ENCODE data around the gene NCK2. TPM values are rescaled to one million over a fixed set of nuclear protein-coding genes. Genes with fewer than 3 reads are reported as not detected.

The NCK2 gene
- polyA plus RNA-seq, 3 donors from 2014 or later = 10.7 to 22.1 (median 16.2) TPM

DNA sequence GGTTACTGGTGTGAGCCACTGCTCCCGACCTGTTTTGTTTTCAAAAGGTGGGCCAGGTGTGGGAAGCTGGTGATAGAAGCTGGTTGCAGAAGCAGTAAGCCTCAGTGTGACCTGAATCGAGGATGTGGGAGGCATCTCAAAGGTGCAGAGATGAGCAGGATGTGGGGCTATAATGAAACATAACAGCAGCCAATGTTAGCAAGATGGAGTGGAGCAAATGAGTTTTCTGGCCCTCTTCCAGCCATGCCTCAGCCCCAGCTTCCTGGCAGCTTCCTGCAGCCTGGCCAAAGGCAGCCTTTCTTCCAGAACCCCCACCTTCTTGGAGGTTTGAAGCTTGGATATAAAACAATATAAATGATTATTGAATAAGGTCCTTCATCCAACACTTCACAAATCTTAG is 184.8 kb downstream of the NCK2 start:
- peak in 1 of 3 donors; percentile 6 for DNase-seq
- Mint-ChIP-seq H3K4me1 (peaks cover 28 to 35% of the 10 kb centered on the region in 2 donors), H3K4me3 (no peak overlapping the region), H3K9me3 (no peaks in the 10 kb centered on the region), H3K27ac (peak overlapping the region in 4 of 6 donors; percentile 35 to 60 (median 50)), H3K36me3 (no peaks in the 10 kb centered on the region), H3K27me3 (ENCODE audit: low read depth in 3 of 3) (peaks cover 0 to 3% (median 2%) of the 10 kb centered on the region in 3 donors)

DNA sequence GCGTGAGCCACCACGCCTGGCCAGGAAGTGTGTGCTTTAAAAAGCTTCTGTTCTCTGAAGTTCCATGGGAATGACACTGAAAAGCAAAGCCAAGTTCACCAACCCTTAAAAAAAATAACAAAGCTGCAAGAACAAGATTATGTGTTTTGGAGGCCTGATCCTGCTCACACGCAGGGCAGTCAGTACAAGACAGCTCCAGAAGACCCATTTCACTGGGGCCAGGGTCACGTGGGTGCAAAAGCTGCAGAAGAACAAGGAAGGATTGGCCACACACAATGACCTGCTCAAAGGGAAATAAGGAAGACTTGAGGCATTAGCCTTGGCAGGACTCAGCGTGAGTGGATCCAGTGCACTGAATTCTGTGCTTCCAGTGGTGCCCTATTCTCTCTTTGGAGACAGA is 187.9 kb downstream of the NCK2 start:
- H3K27ac Mint-ChIP-seq = no peak overlapping the region
- H3K9me3 Mint-ChIP-seq = no peaks in the 10 kb centered on the region
- DNase-seq = no peak
- H3K36me3 Mint-ChIP-seq = no peaks in the 10 kb centered on the region
- H3K27me3 Mint-ChIP-seq (ENCODE audit: low read depth in 3 of 3) = peaks cover 0 to 3% (median 2%) of the 10 kb centered on the region in 3 donors
- H3K4me3 Mint-ChIP-seq = no peak overlapping the region
- H3K4me1 Mint-ChIP-seq = peaks cover 21 to 24% of the 10 kb centered on the region in 2 donors

GRCh38 chr2:105933906-105934305 is 189.2 kb downstream of the NCK2 start:
- no peaks in the 10 kb centered on the region for H3K9me3 Mint-ChIP-seq
- peaks cover 0 to 3% (median 2%) of the 10 kb centered on the region in 3 donors for H3K27me3 Mint-ChIP-seq (ENCODE audit: low read depth in 3 of 3)

DNA sequence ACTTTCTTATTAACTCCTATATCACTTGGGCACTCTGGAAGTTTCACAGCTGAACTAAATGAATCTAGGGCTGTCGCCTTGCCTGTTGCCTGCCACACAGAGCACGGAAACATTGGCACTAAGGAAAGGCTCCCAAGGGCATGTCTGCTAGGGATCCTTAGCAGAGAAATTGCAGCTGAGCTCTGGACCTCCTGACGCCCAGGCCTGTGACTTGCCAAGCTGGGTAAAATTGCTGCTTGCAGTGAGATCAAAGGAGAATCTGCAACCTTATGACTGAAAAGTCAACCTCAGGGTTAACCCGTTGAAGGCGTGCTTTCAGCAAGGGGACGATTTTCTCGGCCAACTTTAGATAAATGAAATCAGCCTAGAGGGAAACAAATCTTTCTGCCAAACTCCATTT is 189.8 kb downstream of the NCK2 start:
- H3K4me3 Mint-ChIP-seq = no peak overlapping the region

More at GRCh38 chr2:105933906-105934305, 189.2 kb downstream of the NCK2 start:
- no peak for DNase-seq
- H3K4me1 Mint-ChIP-seq = peaks cover 11 to 12% of the 10 kb centered on the region in 2 donors
- no peak overlapping the region for H3K4me3 Mint-ChIP-seq
- H3K27ac Mint-ChIP-seq = no peak overlapping the region
- peaks cover 0 to 3% (median 0%) of the 10 kb centered on the region in 3 donors for H3K36me3 Mint-ChIP-seq

DNA sequence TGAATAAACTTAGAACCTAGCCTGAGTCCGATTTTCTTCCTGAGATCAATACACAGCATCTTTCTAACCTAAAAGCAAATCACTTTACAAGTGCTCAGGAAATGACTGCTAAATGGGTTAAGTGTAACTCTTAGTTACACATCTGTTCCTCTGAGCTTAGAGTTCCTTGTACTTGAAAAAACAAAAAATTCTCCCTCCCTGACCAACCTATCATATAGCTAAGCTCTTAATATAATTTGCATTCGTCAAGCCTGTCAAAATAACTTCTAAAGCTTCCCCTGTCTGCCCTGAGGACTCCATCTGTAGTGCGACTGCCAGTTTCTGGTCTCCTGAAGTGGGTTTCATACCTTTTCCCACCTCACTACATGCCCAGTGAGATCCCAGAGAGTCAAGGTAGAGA is 190.4 kb downstream of the NCK2 start:
- H3K27ac Mint-ChIP-seq = no peak overlapping the region
- no peak overlapping the region for H3K4me3 Mint-ChIP-seq
- peaks cover 0 to 3% (median 0%) of the 10 kb centered on the region in 3 donors for H3K36me3 Mint-ChIP-seq
- peaks cover 0 to 4% (median 0%) of the 10 kb centered on the region in 6 donors for H3K9me3 Mint-ChIP-seq
- no peak for DNase-seq
- peaks cover 2% of the 10 kb centered on the region in 2 donors for H3K4me1 Mint-ChIP-seq
- peaks cover 0 to 2% (median under 1%) of the 10 kb centered on the region in 3 donors for H3K27me3 Mint-ChIP-seq (ENCODE audit: low read depth in 3 of 3)

More for the DNA sequence above, 189.8 kb downstream of the NCK2 start:
- no peak for DNase-seq
- no peak overlapping the region for H3K27ac Mint-ChIP-seq
- H3K27me3 Mint-ChIP-seq (ENCODE audit: low read depth in 3 of 3) = peaks cover 0 to 3% (median 2%) of the 10 kb centered on the region in 3 donors
- H3K9me3 Mint-ChIP-seq = peaks cover 0 to 3% (median 0%) of the 10 kb centered on the region in 6 donors
- H3K4me1 Mint-ChIP-seq = peaks cover 8% of the 10 kb centered on the region in 2 donors
- H3K36me3 Mint-ChIP-seq = peaks cover 0 to 3% (median 0%) of the 10 kb centered on the region in 3 donors

DNA sequence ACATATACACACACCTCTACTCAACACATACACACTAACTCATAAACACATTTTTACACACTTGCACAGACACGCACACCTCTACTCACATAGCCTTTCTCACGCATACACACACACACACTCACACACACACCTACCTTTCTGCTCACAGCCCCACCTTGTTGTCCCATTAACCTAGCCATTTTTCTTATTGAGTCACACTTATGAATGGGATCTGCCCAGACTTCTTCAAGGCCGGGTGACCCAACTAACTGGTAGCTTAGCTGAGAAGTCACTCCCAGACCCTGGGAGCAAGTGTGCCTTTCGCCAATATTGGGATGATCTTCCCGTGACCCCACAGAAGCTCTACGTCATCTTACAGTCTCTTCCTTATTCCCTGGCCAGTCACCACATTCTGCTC is 192.2 kb downstream of the NCK2 start:
- Mint-ChIP-seq H3K4me3 (no peak overlapping the region), H3K9me3 (peaks cover 0 to 4% (median 0%) of the 10 kb centered on the region in 6 donors), H3K36me3 (peaks cover 0 to 3% (median 0%) of the 10 kb centered on the region in 3 donors), H3K4me1 (no peaks in the 10 kb centered on the region), H3K27me3 (ENCODE audit: low read depth in 3 of 3) (peaks cover 0 to 2% (median 0%) of the 10 kb centered on the region in 3 donors), H3K27ac (no peak overlapping the region)
- DNase-seq = no peak

DNA sequence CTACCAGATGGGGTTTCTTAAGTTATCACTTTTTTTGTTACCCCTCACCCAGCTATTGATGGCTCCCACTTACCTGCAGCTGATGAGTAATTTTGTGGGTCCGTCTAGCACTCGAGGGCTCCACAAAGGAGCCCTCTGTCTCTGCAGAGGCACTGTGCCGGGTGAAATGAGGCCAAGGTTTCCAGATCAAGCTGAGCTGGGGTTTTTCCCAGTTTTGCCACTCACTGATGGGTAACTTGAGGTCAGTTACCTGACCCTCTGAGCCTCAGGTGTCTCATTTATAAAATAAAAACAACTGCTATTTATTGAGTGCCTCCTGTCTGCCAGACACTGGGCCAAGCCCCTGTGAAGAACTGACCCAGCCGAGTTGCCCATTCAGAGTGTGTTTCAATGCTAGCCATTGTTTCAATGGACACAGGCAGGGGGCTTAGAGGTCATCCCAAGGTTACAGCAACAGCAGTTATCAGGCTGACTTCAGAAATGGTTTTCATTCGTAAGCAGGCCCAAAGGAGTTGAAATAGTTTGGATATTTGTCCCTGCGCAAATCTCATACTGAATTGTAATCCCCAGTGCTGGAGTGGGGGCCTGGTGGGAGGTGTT is 192.9 kb downstream of the NCK2 start:
- Mint-ChIP-seq H3K4me3 (no peak overlapping the region), H3K4me1 (no peaks in the 10 kb centered on the region), H3K27ac (no peak overlapping the region), H3K36me3 (peaks cover 0 to 3% (median 0%) of the 10 kb centered on the region in 3 donors), H3K9me3 (peaks cover 0 to 4% (median 0%) of the 10 kb centered on the region in 6 donors), H3K27me3 (ENCODE audit: low read depth in 3 of 3) (peaks cover 0 to 2% (median 1%) of the 10 kb centered on the region in 3 donors)
- DNase-seq = no peak
